Stimulated activated CD4-positive, alpha-beta T cell treated with anti-CD3 and anti-CD28 coated beads, Interleukin-4, amount 100 ng/mL, for 24 hours (primary cell): ENCODE measurements around the gene GRAMD1B.

ENCODE experiments used
- DNase-seq: peaks from one replicate; pipeline ENCODE4 v3.0.0-alpha.2; 2020

Gene GRAMD1B

DNA sequence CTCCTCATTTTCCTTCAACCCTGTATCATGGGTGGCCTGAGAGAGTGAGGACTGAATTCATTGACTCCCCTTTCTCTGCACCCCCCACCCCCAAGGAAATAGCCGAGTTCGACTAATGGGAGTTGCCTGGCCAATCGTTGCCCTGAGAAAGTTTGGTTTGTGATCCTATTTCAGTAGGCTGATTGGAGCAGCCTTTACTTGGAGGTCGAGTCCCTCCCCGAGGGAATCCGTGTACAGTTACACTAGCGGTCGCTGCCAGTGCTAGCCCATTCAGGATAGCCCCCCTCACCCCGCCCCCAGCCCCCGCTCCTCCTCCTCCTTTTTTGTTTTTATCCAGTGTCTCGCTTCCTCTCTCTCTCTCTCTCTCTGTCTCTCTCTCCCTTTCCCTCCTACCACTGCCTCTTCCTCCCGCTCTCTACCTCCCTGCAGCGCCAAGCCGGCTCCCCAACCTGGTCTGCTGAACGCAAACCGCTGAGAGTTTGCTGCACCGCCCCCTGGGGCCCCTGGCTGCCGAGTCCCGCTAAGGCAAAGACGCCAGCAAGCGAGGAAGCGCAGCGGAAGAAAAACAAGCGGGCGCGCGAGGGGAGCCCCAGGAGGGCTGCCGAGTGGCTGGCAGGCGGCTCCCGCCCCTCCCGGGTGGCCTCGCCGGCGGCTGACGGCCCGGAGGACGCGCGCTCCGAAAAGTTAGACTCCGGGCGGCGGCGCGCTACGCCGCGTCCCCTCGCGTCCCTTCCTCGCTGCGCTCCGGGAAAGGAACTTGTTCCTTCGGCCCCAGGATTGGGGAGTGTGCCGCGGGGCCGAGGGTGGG is at the start of gene GRAMD1B:
GRAMD1B (plus strand) TSS at position 357 of the 808 bp plus-strand sequence. CDS start 524 bp downstream, outside the sequence.
- peak; percentile 71 for DNase-seq

DNA sequence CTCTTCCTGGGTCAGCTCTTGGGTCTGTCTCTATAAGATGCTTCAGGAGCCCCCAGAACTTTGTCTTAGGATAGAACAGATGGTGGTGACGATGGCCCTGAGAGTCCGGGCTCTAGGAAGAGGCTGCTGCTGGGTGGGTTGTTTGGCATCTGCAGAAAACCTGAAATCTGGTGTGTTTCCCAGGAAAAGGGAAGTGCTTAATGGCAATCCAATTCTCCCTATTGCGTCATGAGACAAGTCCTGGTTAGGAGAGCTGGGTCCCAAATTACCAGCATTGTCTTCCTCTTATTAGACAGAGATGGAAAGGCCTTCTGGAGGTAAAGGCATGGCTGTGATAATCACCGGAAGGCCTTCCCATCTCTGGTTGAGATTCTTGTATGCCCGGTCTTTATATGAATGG is 48.9 kb upstream of the GRAMD1B start:
- no peak for DNase-seq

DNA sequence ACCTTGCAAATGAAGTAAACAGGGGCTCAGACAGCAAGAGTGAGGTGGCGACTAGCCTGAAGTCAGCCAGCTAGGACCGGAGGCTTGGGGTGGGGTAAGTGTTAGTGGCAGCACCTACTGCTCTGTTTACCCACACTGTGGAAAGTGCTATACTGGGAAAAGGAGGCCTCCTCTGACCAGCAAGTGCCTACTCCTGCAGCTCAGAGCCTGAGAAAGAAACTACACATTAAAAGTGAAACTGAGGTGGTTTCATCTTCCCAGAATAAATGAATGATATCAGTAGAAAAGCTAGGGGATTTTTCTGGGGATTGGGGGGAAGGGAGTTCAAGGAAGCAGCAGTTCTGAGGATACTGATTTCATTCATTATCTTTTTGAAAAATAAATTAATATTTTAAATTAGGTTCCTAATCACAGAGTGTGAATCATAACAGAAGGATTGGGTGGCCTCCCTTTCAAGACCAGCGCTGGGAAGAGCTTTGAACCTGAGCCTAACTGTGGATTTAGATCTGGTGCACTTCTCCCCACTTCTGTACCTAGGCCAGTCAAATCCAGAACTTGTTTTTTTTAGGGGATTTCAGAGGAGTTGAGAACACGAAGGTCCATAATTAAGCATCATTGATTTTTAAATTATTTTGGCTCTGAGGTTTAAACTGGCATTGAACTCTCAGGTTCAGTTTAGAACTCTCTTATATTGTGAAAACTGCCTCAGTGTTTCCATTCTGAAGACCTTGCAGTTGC is 48.1 kb upstream of the GRAMD1B start:
- peak; percentile 69 for DNase-seq

DNA sequence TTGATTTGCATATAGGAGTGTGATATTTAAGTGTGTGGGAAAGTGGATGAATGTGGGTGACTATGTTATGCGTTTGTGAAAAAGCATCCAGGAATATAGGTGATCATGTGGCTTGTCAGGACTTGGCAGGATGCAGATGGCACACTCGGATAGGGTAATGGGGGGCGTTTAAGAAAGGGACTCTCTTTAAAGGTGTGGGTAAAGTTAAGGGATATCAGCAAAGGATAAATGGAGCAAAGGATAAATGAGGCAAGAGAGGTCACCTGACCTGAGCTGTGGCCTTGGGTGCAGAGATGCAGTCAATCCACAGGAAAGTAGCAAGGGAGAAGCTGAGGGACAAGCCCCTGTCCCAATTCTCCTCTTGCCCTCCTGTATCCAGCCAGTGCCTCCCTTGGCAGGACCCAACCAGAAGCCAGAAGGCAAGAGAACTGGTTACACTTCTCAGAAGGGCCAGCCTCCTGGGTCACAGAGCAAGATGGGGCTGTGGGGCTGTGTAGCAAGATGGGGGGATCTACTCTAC is 47.5 kb upstream of the GRAMD1B start:
- peak; percentile 6 for DNase-seq

DNA sequence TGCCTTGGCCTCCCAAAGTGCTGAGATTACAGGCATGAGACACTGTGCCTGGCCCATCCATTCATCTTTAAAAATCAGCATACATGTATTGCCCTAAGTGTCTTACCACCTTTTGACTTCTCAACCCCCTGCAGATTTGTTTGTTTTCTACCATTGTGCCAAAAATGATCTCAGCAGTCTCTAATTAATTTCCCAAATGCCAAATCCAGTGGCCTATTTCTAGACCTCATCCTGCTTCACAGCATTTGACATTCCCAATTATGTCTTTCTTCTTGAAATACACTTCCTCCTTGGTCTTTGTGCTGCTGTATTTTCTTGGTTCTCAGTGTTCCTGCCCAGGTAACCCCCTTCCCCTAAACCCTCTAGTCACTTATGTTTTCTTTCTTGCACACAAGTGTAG is 46.0 kb upstream of the GRAMD1B start:
- DNase-seq = no peak

DNA sequence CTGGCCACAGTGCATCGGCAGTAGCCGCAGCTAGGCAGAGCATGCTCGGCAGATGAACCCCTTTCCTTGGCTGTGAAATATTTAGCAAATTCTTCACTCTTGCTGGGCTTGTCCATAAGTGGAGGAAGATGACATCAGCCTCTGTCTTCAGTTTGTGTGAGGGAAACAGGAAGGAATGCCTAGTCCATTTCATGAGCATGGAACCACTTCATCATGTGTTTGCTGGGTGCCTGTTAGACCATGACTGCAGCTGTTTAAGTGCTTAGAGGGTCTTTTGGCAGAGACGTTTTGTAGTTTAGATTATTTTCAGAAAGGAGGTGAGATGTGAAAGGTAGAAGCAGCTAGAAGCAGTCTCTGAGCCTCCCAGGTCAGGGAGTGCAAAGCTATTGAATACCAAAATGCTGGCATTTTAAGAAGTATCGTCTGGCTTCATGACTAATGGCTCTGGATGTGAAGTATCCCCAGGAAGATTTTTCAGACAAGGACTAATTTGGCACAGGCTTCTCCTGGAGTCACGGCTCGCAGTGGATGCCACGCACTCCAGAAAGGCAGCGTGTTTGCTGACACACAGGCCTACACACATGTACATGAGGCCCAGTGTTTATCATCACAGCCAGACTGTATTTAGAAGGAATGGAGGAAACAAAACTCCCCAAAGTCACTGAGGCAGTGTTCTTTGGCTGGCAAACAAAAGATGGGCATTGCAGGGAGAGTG is 43.1 kb upstream of the GRAMD1B start:
- DNase-seq = no peak

DNA sequence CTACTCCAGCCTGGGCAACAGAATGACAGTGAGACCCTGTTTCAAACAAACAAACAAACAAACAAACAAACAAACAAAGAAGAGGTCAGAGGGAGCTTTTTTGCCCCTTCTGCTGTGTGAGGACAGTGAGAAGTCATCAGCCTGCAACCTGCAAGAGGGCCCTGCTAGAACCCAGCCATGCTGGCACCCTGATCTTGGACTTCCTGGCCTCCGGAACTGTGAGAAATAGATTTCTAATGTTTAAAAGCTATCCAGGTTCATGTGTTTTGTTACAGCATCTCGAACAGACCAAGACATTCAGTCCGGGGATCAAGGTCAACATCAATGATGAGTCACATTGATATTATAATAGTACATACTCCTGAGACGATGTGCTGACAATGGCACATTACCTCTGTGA is 41.4 kb upstream of the GRAMD1B start:
- no peak for DNase-seq

DNA sequence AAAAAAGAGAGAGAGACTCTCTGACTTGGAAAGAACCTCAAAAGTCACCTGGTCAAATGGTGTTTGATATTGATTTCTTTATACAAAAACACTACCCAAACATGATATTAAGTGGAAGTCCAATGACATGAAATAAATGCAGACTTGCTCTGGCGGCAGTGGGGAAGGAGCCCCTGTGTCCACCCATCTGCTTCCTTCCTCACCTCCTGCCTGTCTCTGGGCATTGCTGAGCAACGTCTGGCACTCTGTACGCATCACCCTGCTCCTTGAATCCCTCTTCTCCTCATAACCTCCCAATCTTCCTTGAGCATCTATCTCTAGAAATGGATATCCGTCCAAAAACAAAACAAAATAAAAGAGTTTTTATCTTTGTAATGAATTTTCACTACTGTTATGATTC is 39.9 kb upstream of the GRAMD1B start:
- DNase-seq = no peak

DNA sequence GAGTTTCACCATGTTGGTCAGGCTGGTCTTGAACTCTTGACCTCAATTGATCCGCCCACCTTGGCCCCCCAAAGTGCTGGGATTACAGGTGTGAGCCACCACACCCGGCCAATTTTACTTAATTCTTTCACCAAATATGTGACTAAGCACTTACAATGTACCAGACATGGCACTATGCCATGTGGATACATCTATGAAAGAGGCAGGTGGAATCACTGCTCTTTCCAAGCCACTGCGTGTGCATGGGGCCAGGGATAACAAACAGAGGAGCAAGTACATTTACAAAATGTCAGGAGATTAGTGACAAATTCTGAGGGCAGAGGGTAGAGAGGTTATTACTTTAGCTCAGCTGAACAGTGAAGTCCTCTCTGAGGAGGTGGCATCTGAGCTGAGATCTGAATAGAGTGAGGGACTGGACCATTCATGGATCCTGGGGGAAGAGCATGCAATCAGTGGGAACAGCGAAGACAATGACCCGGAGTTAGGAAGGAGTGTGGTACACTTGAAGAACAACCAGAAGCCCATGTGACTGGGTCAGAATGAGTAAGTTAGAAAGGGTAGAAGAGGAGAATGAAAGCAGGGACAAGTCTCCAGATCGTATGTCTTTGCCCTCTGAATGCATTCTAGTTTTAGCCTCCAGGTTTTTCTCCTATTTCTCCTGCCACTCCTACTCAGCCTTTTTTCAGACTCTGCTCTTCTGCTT is 38.3 kb upstream of the GRAMD1B start:
- no peak for DNase-seq

DNA sequence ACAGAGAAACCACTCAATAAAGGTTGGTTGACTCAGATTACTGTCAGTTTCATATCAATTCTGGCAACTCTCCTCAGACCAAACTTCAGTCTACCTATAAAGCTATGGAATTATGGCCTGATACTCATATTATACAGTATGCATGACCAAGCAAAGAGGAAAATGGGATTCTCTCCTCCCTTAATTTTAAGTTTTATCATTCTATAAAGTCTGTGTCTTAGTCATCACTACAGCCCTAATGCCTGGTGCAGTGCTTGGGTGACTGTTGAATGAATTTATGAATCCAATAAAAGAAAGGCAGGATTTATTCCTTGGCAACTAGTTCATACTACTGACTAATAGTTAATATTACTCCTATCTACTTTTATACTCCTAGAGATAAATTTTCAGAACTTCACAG is 37.6 kb upstream of the GRAMD1B start:
- DNase-seq = no peak

DNA sequence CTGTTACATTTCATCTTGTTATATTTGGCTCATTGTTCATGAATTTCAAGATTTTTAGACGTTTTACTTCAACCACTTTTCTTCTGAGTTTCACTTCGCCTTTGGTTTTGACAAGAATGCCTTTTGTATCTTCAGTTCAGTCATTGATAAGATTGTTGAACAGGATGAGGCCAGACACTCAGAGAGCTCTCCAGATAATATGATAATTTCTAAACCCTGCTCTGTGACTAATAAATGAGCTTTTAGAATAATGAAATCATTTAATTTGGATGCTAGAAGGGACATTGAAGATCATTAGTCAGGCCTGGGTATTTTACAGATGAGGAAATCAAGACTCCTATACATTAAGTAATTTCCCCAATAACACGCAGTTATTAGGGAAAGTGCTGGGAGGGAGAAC is 37.2 kb upstream of the GRAMD1B start:
- no peak for DNase-seq

DNA sequence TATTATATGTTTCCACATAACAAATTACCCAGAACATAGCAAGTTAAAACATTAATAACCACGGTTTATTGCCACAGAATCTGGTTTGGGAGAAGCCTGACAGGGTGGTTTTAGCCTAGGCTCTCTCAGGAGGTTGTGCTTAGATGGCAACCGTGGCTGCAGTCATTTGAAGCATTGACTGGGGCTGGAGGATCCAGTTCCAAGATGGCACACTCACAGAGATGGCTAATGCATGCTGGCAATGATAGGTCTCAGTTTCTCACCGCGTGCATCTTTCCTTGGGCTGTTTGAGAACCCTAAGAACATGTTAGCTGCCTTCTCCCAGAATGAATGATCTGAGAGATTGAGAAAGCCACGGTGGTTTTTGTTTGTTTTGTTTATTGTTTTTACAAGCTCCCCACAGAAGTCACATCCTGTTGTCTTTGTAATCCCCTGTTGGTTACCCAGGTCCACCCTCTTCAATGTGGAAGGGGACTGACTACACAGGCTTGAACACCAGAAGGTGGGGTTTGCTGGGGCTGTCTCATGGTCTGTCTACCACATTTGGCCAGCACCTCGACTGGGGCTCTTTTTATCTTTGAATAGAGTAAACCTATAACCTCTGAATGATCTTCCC is 36.6 kb upstream of the GRAMD1B start:
- no peak for DNase-seq

DNA sequence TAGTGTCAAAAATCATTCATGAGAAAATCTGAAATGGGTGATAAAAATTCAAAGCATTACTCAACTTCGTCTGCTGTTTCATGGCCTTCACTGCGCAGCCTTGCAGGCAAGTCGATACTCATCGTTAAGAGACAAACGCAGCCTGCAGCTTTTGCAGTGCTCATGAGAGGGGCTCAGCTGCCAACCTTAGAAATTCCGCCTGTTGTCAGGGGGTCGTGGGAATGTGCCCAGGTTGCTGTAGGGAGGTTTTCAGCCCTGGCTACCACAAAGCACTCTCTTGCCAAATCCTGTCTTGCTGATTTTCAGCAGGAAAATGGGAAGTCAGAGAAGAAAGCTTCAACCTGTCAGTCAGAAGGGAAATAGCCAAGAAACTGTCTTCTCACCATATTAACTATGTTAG is 25.4 kb upstream of the GRAMD1B start:
- DNase-seq = no peak

DNA sequence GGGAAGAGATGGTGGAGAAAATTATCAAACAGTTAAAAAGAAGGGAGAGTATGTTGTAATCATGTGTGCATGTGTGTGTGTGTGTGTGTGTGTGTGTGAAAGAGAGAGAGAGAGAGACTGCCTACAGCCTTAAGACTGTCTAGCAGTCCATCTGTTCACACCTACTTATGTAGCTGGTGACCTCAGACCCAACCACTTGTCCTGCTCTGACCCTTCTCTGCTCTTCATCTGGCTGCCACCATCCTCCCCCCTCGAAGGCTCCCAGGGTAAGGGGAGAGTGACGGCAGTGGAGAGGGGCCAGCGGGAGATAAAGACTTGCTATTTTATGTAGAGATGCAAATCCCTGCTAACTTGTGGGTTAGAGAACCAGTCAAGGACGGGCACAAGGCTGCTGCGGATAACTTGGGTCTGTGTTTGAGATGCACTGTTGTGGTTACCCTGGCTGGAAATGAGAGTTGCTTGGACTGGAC is 24.9 kb upstream of the GRAMD1B start:
- no peak for DNase-seq

DNA sequence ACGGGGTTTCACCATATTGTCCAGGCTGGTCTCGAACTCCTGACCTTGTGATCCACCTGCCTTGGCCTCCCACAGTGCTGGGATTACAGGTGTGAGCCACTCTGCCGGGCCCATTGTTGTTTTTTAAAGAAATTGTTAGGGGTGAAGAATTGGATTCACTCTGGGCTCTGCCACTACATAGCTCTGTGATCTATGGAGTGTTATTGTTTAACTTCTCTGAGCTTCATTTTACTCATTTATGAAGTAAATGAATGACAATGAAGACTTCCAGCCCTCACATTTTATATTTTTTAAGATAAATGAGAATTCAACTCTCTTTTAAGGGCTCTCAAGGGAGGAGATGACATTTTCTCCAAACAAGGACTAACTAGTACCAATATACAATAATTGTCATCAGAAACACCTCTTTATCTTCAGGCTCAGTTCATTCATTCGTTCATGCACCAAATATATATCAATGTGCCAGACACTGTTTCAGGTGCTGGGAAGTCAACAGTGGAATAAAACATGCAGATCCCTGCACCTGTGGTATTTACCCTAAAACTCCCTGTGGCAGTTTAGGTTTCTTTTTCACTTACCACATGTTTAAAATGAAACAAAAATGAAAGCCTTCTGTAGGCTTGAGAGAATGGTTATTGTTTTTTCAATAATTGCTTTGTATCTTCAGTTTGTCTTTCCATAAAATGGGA is 23.5 kb upstream of the GRAMD1B start:
- no peak for DNase-seq

DNA sequence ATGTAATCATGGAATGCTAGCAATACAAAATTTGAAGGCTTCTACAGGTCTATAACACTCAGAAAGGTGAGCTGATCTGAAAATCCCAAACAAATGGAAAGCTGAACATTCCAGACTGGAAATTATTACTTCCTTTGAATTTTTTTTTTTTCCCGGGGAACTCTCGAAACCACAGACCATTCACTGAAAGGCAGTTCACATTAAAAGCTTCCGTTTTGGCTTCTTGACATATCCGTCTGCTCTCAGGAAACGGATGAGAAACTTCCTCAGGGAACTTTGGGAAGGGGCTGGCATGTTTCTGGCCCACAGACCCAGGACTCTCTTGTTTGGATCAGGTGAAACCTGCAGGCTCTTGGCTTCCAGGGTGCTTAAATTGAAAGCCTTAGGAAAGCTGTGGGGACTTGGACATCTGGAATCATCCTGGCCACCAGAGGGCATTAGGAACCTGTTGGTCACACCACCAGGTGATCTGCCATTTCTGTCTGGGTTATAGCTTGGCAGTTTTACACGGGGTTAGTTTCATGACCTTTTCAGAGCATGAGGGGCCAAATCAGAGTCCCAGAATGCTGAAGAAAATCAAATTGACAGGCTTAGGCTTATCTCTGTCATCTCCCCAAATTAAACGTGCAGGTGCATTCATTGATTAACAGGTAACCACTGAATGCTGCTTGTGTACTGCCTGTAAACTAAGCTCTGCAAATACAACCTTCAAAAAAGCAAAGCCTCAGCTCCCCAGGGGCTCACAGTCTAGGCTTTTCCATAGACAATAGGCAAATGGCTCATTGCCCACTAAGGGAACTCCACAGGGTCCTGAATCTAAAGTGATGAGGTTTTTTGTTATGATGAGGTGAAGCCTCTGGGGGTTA is 22.7 kb upstream of the GRAMD1B start:
- peak; percentile 65 for DNase-seq

DNA sequence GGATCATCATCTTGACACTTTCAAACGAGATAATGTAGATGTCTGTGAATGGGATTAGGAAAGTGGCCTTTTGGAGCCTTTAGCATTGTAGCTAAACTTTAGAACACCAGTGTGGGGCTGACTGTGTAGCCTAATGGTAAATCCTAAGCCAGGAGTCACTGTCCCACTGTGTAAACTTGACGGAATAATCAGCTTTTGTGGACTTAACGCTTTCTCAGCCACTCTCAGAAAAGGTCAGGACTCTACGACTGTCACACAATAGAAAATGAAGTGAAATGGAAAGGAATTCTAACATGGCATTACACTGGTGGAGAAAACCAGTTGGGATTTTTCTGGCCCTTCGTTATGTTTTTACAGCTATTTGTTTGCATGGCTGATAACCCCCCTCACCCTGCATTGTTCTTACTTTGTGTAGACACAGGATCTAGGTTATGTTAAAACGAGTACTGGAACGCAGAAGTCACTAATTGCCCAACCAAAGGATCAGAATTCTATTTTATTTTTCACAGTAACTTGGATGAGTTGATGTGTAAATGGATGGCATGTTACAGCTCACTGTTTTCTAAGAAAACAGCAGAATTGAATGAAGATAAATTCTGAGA is 22.0 kb upstream of the GRAMD1B start:
- DNase-seq = no peak

DNA sequence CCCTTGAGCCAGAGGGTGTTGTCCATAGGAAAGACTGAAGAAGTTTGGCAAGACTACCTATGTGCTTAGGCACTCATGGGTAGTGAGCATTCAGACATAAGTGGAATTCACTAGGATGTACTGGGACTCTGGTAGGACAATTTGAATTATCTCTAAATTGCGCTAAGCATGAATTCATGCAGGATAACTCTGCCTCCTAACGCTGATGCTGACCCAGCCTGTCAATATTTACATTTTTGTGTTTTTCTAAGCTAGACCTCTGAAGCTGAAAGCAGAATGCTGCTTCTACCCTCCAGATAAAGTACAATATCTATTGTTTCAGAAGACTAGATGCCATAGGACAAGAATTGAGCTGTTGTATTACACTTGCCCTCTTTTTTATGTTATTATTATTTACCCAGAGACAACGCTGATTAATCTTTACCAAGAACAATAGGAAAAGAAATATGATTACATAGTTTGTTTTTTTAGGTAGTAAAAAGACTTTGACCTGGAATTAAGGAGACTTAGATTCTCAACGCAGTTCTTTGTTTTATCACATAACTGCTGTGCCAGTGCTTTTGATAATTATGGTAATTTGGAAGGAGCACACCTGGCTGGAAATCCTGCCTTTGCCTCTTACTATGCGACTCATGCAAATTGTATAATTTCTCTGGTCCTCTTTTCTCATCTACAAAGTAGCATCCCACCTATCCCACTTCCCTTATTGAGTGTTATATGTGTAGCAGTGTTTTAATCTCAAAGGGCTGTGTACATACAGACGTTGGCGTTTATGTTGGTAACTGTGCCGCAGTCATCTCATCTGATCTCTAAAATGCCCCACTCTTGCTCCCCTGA is 21.2 kb upstream of the GRAMD1B start:
- no peak for DNase-seq
